ENCODE measurements around the gene MTARC2. TPM values are rescaled to one million over a fixed set of nuclear protein-coding genes. Genes with fewer than 3 reads are reported as not detected.

MTARC2 gene
- total and polyA plus RNA-seq, 2 donors: 1.6 to 9.5 TPM

GRCh38 chr1:220786337-220787068, 38.4 kb downstream of the MTARC2 start, which contains the start of gene MTARC1:
MTARC1 (plus strand) TSS chr1:220786913; CDS start chr1:220786945, 32 bp downstream.
- WGBS: 2% methylated on average over 56 of the region's 56 CpGs
- no peak within 1 kb of the TSS for H3K27ac ChIP-seq (ENCODE audit: low read depth in 1 of 2, low read length in 1 of 2)
- peaks cover 0 to 4% of the 10 kb centered on the region in 2 donors for H3K4me1 ChIP-seq (ENCODE audit: control insufficient read depth in 2 of 2, insufficient read depth in 2 of 2, low read length in 2 of 2)

GRCh38 chr1:220787069-220787619, 39.0 kb downstream of the MTARC2 start:
- no peaks in the 10 kb centered on the region for H3K9me3 ChIP-seq (ENCODE audit: control insufficient read depth in 2 of 2, insufficient read depth in 1 of 2, low read length in 1 of 2)
- no peaks in the 10 kb centered on the region for H3K36me3 ChIP-seq (ENCODE audit: control insufficient read depth in 2 of 2, insufficient read depth in 2 of 2, low read length in 1 of 2)
- peak overlapping the region in 1 of 2 donors; percentile 30 for H3K4me3 ChIP-seq (ENCODE audit: low read length in 2 of 2)
- no peak overlapping the region for H3K27ac ChIP-seq (ENCODE audit: low read depth in 1 of 2, low read length in 1 of 2)
- H3K27me3 ChIP-seq (ENCODE audit: control insufficient read depth in 2 of 2, insufficient read depth in 1 of 2, low read length in 1 of 2): peaks cover 18 to 34% of the 10 kb centered on the region in 2 donors
- 11% methylated on average over 32 of the region's 32 CpGs for WGBS
- DNase-seq (ENCODE audit: low read depth in 6 of 9, low spot score in 9 of 9): peak in 1 of 9 donors; percentile 6
- peaks cover 0 to 4% of the 10 kb centered on the region in 2 donors for H3K4me1 ChIP-seq (ENCODE audit: control insufficient read depth in 2 of 2, insufficient read depth in 2 of 2, low read length in 2 of 2)

More at GRCh38 chr1:220786337-220787068, 38.4 kb downstream of the MTARC2 start, which contains the start of gene MTARC1:
- Histone ChIP-seq H3K4me3 (ENCODE audit: low read length in 2 of 2) (peak within 1 kb of the TSS; percentile 21 to 30), H3K36me3 (ENCODE audit: control insufficient read depth in 2 of 2, insufficient read depth in 2 of 2, low read length in 1 of 2) (no peaks in the 10 kb centered on the region), H3K9me3 (ENCODE audit: control insufficient read depth in 2 of 2, insufficient read depth in 1 of 2, low read length in 1 of 2) (no peaks in the 10 kb centered on the region), H3K27me3 (ENCODE audit: control insufficient read depth in 2 of 2, insufficient read depth in 1 of 2, low read length in 1 of 2) (peaks cover 18 to 34% of the 10 kb centered on the region in 2 donors)
- DNase-seq (ENCODE audit: low read depth in 6 of 9, low spot score in 9 of 9): peak in 1 of 9 donors; percentile 20

- no peak for DNase-seq (ENCODE audit: low read depth in 6 of 9, low spot score in 9 of 9)
- no peak overlapping the region for H3K27ac ChIP-seq (ENCODE audit: low read depth in 1 of 2, low read length in 1 of 2)
- WGBS: 95% methylated on average over 7 of the region's 7 CpGs
- H3K4me1 ChIP-seq (ENCODE audit: control insufficient read depth in 2 of 2, insufficient read depth in 2 of 2, low read length in 2 of 2): peaks cover 0 to 4% of the 10 kb centered on the region in 2 donors
- no peaks in the 10 kb centered on the region for H3K36me3 ChIP-seq (ENCODE audit: control insufficient read depth in 2 of 2, insufficient read depth in 2 of 2, low read length in 1 of 2)
- H3K4me3 ChIP-seq (ENCODE audit: low read length in 2 of 2): no peak overlapping the region
- H3K9me3 ChIP-seq (ENCODE audit: control insufficient read depth in 2 of 2, insufficient read depth in 1 of 2, low read length in 1 of 2): no peaks in the 10 kb centered on the region
- H3K27me3 ChIP-seq (ENCODE audit: control insufficient read depth in 2 of 2, insufficient read depth in 1 of 2, low read length in 1 of 2): peaks cover 18 to 34% of the 10 kb centered on the region in 2 donors
These were observed 40.8 kb downstream of the MTARC2 start for GRCh38 chr1:220788900-220789299.

GRCh38 chr1:220789532-220790147, 41.5 kb downstream of the MTARC2 start:
- Histone ChIP-seq H3K4me3 (ENCODE audit: low read length in 2 of 2) (no peak overlapping the region), H3K27me3 (ENCODE audit: control insufficient read depth in 2 of 2, insufficient read depth in 1 of 2, low read length in 1 of 2) (peaks cover 18 to 34% of the 10 kb centered on the region in 2 donors), H3K9me3 (ENCODE audit: control insufficient read depth in 2 of 2, insufficient read depth in 1 of 2, low read length in 1 of 2) (no peaks in the 10 kb centered on the region), H3K4me1 (ENCODE audit: control insufficient read depth in 2 of 2, insufficient read depth in 2 of 2, low read length in 2 of 2) (peaks cover 0 to 4% of the 10 kb centered on the region in 2 donors), H3K27ac (ENCODE audit: low read depth in 1 of 2, low read length in 1 of 2) (no peak overlapping the region), H3K36me3 (ENCODE audit: control insufficient read depth in 2 of 2, insufficient read depth in 2 of 2, low read length in 1 of 2) (no peaks in the 10 kb centered on the region)
- WGBS: 91% methylated on average over 2 of the region's 2 CpGs
- no peak for DNase-seq (ENCODE audit: low read depth in 6 of 9, low spot score in 9 of 9)

GRCh38 chr1:220791285-220791684, 43.2 kb downstream of the MTARC2 start:
- Histone ChIP-seq H3K36me3 (ENCODE audit: control insufficient read depth in 2 of 2, insufficient read depth in 2 of 2, low read length in 1 of 2) (no peaks in the 10 kb centered on the region), H3K27ac (ENCODE audit: low read depth in 1 of 2, low read length in 1 of 2) (no peak overlapping the region), H3K4me3 (ENCODE audit: low read length in 2 of 2) (no peak overlapping the region), H3K9me3 (ENCODE audit: control insufficient read depth in 2 of 2, insufficient read depth in 1 of 2, low read length in 1 of 2) (no peaks in the 10 kb centered on the region), H3K27me3 (ENCODE audit: control insufficient read depth in 2 of 2, insufficient read depth in 1 of 2, low read length in 1 of 2) (peaks cover 13 to 18% of the 10 kb centered on the region in 2 donors), H3K4me1 (ENCODE audit: control insufficient read depth in 2 of 2, insufficient read depth in 2 of 2, low read length in 2 of 2) (no peaks in the 10 kb centered on the region)
- DNase-seq (ENCODE audit: low read depth in 6 of 9, low spot score in 9 of 9): peak in 1 of 9 donors; percentile 9
- WGBS: 44% methylated on average over 6 of the region's 6 CpGs

- Histone ChIP-seq H3K27ac (ENCODE audit: low read depth in 1 of 2, low read length in 1 of 2) (no peak overlapping the region), H3K4me3 (ENCODE audit: low read length in 2 of 2) (no peak overlapping the region), H3K27me3 (ENCODE audit: control insufficient read depth in 2 of 2, insufficient read depth in 1 of 2, low read length in 1 of 2) (peaks cover 6 to 12% of the 10 kb centered on the region in 2 donors), H3K9me3 (ENCODE audit: control insufficient read depth in 2 of 2, insufficient read depth in 1 of 2, low read length in 1 of 2) (no peaks in the 10 kb centered on the region), H3K36me3 (ENCODE audit: control insufficient read depth in 2 of 2, insufficient read depth in 2 of 2, low read length in 1 of 2) (no peaks in the 10 kb centered on the region), H3K4me1 (ENCODE audit: control insufficient read depth in 2 of 2, insufficient read depth in 2 of 2, low read length in 2 of 2) (no peaks in the 10 kb centered on the region)
- 93% methylated on average over 5 of the region's 5 CpGs for WGBS
- no peak for DNase-seq (ENCODE audit: low read depth in 6 of 9, low spot score in 9 of 9)
These were observed 43.8 kb downstream of the MTARC2 start for GRCh38 chr1:220791956-220792355.

- Histone ChIP-seq H3K36me3 (ENCODE audit: control insufficient read depth in 2 of 2, insufficient read depth in 2 of 2, low read length in 1 of 2) (no peaks in the 10 kb centered on the region), H3K4me3 (ENCODE audit: low read length in 2 of 2) (no peak overlapping the region), H3K9me3 (ENCODE audit: control insufficient read depth in 2 of 2, insufficient read depth in 1 of 2, low read length in 1 of 2) (no peaks in the 10 kb centered on the region), H3K27ac (ENCODE audit: low read depth in 1 of 2, low read length in 1 of 2) (no peak overlapping the region), H3K4me1 (ENCODE audit: control insufficient read depth in 2 of 2, insufficient read depth in 2 of 2, low read length in 2 of 2) (no peaks in the 10 kb centered on the region), H3K27me3 (ENCODE audit: control insufficient read depth in 2 of 2, insufficient read depth in 1 of 2, low read length in 1 of 2) (no peaks in the 10 kb centered on the region)
- DNase-seq (ENCODE audit: low read depth in 6 of 9, low spot score in 9 of 9): no peak
- WGBS: 95% methylated on average over 10 of the region's 10 CpGs
These were observed 48.4 kb downstream of the MTARC2 start for GRCh38 chr1:220796530-220796929.

GRCh38 chr1:220797044-220797443, 48.9 kb downstream of the MTARC2 start:
- H3K9me3 ChIP-seq (ENCODE audit: control insufficient read depth in 2 of 2, insufficient read depth in 1 of 2, low read length in 1 of 2): no peaks in the 10 kb centered on the region
- H3K27ac ChIP-seq (ENCODE audit: low read depth in 1 of 2, low read length in 1 of 2): no peak overlapping the region
- H3K4me3 ChIP-seq (ENCODE audit: low read length in 2 of 2): no peak overlapping the region
- H3K36me3 ChIP-seq (ENCODE audit: control insufficient read depth in 2 of 2, insufficient read depth in 2 of 2, low read length in 1 of 2): no peaks in the 10 kb centered on the region
- H3K4me1 ChIP-seq (ENCODE audit: control insufficient read depth in 2 of 2, insufficient read depth in 2 of 2, low read length in 2 of 2): no peaks in the 10 kb centered on the region
- no peaks in the 10 kb centered on the region for H3K27me3 ChIP-seq (ENCODE audit: control insufficient read depth in 2 of 2, insufficient read depth in 1 of 2, low read length in 1 of 2)
- DNase-seq (ENCODE audit: low read depth in 6 of 9, low spot score in 9 of 9): no peak

GRCh38 chr1:220797553-220797952, 49.4 kb downstream of the MTARC2 start:
- H3K4me1 ChIP-seq (ENCODE audit: control insufficient read depth in 2 of 2, insufficient read depth in 2 of 2, low read length in 2 of 2): no peaks in the 10 kb centered on the region
- 95% methylated on average over 3 of the region's 3 CpGs for WGBS
- no peaks in the 10 kb centered on the region for H3K36me3 ChIP-seq (ENCODE audit: control insufficient read depth in 2 of 2, insufficient read depth in 2 of 2, low read length in 1 of 2)
- no peak overlapping the region for H3K4me3 ChIP-seq (ENCODE audit: low read length in 2 of 2)
- no peak overlapping the region for H3K27ac ChIP-seq (ENCODE audit: low read depth in 1 of 2, low read length in 1 of 2)
- DNase-seq (ENCODE audit: low read depth in 6 of 9, low spot score in 9 of 9): no peak
- H3K9me3 ChIP-seq (ENCODE audit: control insufficient read depth in 2 of 2, insufficient read depth in 1 of 2, low read length in 1 of 2): no peaks in the 10 kb centered on the region
- H3K27me3 ChIP-seq (ENCODE audit: control insufficient read depth in 2 of 2, insufficient read depth in 1 of 2, low read length in 1 of 2): no peaks in the 10 kb centered on the region

All from thymus (tissue), 11 donors.